SK-N-SH treated with all-trans-retinoic acid at 6 μM for 48 hours (cell line): Measurements from ENCODE around the gene CTTNBP2NL.

ENCODE experiments used
- ARNTL ChIP-seq: fragments of 450-650 bp; formaldehyde crosslinking; IDR thresholded peaks from 2 replicates; pipeline ENCODE4 v1.5.0; 2020; ENCODE audit warnings: low read depth, mild to moderate bottlenecking, moderate library complexity, borderline replicate concordance
- GLIS3 ChIP-seq: fragments of 250-450 bp; sonication (Bioruptor Pico); IDR thresholded peaks from 2 replicates; pipeline ENCODE4 v1.5.0; 2020; ENCODE audit warnings: mild to moderate bottlenecking, moderate library complexity
- ISL1 ChIP-seq: fragments of 250-450 bp; sonication (Bioruptor Pico); IDR thresholded peaks from 2 replicates; pipeline ENCODE4 v2.1.2; 2022; ENCODE audit warnings: mild to moderate bottlenecking, moderate library complexity
- ZFP30 ChIP-seq: fragments of 450-650 bp; formaldehyde crosslinking; IDR thresholded peaks from 2 replicates; pipeline ENCODE4 v1.5.0; 2022; ENCODE audit warnings: mild to moderate bottlenecking, moderate library complexity
- TF ChIP-seq, protein P1 (sequence below): fragments of 250-450 bp; sonication (Bioruptor Pico); IDR thresholded peaks from 2 replicates; pipeline ENCODE4 v1.5.1; 2020; ENCODE audit warnings: low read depth, mild to moderate bottlenecking, moderate library complexity
- TF ChIP-seq, protein P2 (sequence below): fragments of 250-450 bp; sonication (Bioruptor Pico); IDR thresholded peaks from 2 replicates; pipeline ENCODE4 v1.5.1; 2021; ENCODE audit warnings: mild to moderate bottlenecking, moderate library complexity

DNA sequence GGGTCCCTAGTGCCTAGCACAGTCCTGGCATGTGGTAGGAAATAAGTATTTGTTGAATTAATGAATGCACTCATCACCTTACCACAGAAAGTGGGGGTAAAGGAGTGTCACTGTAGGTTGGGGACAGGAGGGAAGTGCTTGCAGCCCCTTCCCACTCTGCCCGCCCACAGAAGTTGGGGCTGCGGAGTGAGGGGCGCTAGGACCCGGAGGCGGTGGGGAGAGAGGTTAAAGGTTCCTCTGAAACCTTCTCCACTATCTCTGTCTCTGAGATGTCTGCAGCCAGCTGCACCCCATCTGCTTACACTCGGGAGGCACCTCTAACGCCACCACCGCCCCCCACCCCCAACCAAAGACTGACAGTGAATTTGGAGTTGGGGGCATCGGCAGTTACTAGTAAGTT is 111.3 kb downstream of the CTTNBP2NL start:
- TF ChIP-seq, protein P1, sequence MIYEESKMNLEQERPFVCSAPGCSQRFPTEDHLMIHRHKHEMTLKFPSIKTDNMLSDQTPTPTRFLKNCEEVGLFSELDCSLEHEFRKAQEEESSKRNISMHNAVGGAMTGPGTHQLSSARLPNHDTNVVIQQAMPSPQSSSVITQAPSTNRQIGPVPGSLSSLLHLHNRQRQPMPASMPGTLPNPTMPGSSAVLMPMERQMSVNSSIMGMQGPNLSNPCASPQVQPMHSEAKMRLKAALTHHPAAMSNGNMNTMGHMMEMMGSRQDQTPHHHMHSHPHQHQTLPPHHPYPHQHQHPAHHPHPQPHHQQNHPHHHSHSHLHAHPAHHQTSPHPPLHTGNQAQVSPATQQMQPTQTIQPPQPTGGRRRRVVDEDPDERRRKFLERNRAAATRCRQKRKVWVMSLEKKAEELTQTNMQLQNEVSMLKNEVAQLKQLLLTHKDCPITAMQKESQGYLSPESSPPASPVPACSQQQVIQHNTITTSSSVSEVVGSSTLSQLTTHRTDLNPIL: no peak
- TF ChIP-seq, protein P2, sequence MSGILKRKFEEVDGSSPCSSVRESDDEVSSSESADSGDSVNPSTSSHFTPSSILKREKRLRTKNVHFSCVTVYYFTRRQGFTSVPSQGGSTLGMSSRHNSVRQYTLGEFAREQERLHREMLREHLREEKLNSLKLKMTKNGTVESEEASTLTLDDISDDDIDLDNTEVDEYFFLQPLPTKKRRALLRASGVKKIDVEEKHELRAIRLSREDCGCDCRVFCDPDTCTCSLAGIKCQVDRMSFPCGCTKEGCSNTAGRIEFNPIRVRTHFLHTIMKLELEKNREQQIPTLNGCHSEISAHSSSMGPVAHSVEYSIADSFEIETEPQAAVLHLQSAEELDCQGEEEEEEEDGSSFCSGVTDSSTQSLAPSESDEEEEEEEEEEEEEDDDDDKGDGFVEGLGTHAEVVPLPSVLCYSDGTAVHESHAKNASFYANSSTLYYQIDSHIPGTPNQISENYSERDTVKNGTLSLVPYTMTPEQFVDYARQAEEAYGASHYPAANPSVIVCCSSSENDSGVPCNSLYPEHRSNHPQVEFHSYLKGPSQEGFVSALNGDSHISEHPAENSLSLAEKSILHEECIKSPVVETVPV (CRISPR knock-in tag): no peak
- TF ChIP-seq GLIS3 (CRISPR knock-in tag) (no peak), ZFP30 (CRISPR knock-in tag) (no peak), ARNTL (CRISPR knock-in tag) (no peak), ISL1 (CRISPR knock-in tag) (no peak)
